ENCODE results near the gene VTI1A. TPM values are rescaled to one million over a fixed set of nuclear protein-coding genes. Genes with fewer than 3 reads are reported as not detected.

VTI1A gene
- total and polyA plus RNA-seq, 2 of the 13 experiments (the other 11 are each of a cell fraction or from before 2014, with no cell fraction given), result 11.7 to 32.7 TPM

DNA sequence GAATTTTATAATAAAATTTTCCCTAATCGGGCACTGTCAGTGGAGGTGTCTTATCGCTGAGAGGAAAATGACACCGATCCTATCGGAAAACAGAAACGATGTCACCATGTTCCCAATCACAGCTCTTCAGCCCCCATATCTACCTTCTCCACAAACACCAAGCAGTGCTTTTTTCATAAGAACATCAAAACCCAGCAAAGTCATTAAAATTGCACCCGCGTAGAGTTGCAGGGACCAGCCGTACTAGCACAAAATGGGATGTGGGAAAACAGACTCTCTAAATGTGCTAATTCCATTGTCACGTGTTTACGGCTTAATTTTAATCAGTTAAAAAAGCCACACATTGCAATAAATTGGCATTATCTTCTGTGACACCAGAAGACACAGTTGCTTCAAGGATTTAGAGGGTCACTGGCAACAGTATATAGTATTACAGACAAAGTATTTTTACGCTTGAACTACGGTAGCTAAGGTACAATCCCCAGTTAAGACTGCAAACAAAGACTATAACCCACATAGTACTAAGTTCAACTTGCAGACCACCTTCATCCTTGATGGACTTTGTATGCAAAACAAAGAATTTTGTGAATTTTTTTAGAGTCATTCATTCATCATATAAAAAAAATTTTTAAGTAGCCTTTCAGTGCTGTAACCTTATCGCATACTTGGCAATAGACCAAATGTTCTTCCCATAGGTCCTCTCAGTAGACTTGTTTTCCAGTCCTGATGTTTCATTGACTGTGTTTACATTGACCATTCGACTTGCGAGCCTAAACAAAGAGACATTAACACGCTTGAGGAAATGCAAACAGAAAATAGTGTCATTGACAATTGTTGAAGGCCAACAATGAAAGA is 116.0 kb downstream of the VTI1A start (continued):
- TF ChIP-seq, protein P1, sequence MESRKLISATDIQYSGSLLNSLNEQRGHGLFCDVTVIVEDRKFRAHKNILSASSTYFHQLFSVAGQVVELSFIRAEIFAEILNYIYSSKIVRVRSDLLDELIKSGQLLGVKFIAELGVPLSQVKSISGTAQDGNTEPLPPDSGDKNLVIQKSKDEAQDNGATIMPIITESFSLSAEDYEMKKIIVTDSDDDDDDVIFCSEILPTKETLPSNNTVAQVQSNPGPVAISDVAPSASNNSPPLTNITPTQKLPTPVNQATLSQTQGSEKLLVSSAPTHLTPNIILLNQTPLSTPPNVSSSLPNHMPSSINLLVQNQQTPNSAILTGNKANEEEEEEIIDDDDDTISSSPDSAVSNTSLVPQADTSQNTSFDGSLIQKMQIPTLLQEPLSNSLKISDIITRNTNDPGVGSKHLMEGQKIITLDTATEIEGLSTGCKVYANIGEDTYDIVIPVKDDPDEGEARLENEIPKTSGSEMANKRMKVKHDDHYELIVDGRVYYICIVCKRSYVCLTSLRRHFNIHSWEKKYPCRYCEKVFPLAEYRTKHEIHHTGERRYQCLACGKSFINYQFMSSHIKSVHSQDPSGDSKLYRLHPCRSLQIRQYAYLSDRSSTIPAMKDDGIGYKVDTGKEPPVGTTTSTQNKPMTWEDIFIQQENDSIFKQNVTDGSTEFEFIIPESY (CRISPR knock-in tag; IDR thresholded peaks at IDR 0.05), result peak; percentile 20; the same call in 1 of the 2 replicates
- TF ChIP-seq NR2F2 (IDR thresholded peaks at IDR 0.05; ENCODE audit: borderline replicate concordance, low read depth), result no peak
- no peak for TF ChIP-seq ZNF260 (CRISPR knock-in tag; IDR thresholded peaks at IDR 0.05; ENCODE audit: borderline replicate concordance, low read depth)
- TF ChIP-seq ZFP82 (CRISPR knock-in tag; IDR thresholded peaks at IDR 0.05; ENCODE audit: borderline replicate concordance), result no peak
- 0 out of 2 replicates have a peak, but pooled peaks have one; percentile 21 for TF ChIP-seq MXD4 (CRISPR knock-in tag; IDR thresholded peaks at IDR 0.05)
- peak; percentile 50 for TF ChIP-seq HNF4G (IDR thresholded peaks at IDR 0.05; ENCODE audit: borderline replicate concordance, low read depth, low read length)
- TF ChIP-seq HNF4G (CRISPR knock-in tag; IDR thresholded peaks at IDR 0.05; ENCODE audit: borderline replicate concordance, low read depth), result no peak
- peak; percentile 49; the same call in 1 of the 2 replicates for TF ChIP-seq SMAD3 (CRISPR knock-in tag; IDR thresholded peaks at IDR 0.05)
- TF ChIP-seq MTA1 (CRISPR knock-in tag; IDR thresholded peaks at IDR 0.05; ENCODE audit: borderline replicate concordance), result no peak
- no peak for TF ChIP-seq NR0B2 (CRISPR knock-in tag; IDR thresholded peaks at IDR 0.05)
- TF ChIP-seq DNMT1 (CRISPR knock-in tag; IDR thresholded peaks at IDR 0.05), result no peak
- peak; percentile 44; the same call in 1 of the 2 replicates for TF ChIP-seq BHLHE40 (IDR thresholded peaks at IDR 0.05; ENCODE audit: low read length)
- TF ChIP-seq SNAPC5 (CRISPR knock-in tag; IDR thresholded peaks at IDR 0.05; ENCODE audit: borderline replicate concordance), result no peak
- TF ChIP-seq ZNF614 (CRISPR knock-in tag; IDR thresholded peaks at IDR 0.05; ENCODE audit: borderline replicate concordance), result peak; percentile 64; the same call in 1 of the 2 replicates
- no peak for TF ChIP-seq MTF1 (CRISPR knock-in tag; IDR thresholded peaks at IDR 0.05)
- TF ChIP-seq ONECUT2 (CRISPR knock-in tag; IDR thresholded peaks at IDR 0.05), result peak; percentile 58; the same call in 1 of the 2 replicates
- no peak for TF ChIP-seq SIN3A (IDR thresholded peaks at IDR 0.05; ENCODE audit: borderline replicate concordance, low read depth, low read length)
- TF ChIP-seq THAP8 (CRISPR knock-in tag; IDR thresholded peaks at IDR 0.05; ENCODE audit: borderline replicate concordance), result no peak
- TF ChIP-seq ZNF24 (IDR thresholded peaks at IDR 0.05), result peak; percentile 74
- no peak for TF ChIP-seq SMAD9 (CRISPR knock-in tag; IDR thresholded peaks at IDR 0.05)
- TF ChIP-seq TCF7 (IDR thresholded peaks at IDR 0.05; ENCODE audit: low read depth), result peak; percentile 74
- TF ChIP-seq BATF2 (CRISPR knock-in tag; IDR thresholded peaks at IDR 0.05), result no peak
- TF ChIP-seq THAP9 (CRISPR knock-in tag; IDR thresholded peaks at IDR 0.05; ENCODE audit: borderline replicate concordance), result no peak

Measured in HepG2 (cell line).